ENCODE results near the gene BTN2A1.

Gene BTN2A1

GRCh38 chr6:26471970-26472369 is 14.2 kb downstream of the BTN2A1 start:
- no peak for DNase-seq

GRCh38 chr6:26472549-26473290 is 15.0 kb downstream of the BTN2A1 start:
- DNase-seq, result peak; percentile 9

GRCh38 chr6:26473429-26473757 is 15.6 kb downstream of the BTN2A1 start:
- no peak for DNase-seq

GRCh38 chr6:26473758-26474438 is 16.1 kb downstream of the BTN2A1 start:
- peak; percentile 92 for DNase-seq

- DNase-seq, result no peak
These were observed 16.7 kb downstream of the BTN2A1 start for GRCh38 chr6:26474439-26474881.

GRCh38 chr6:26475823-26476729 is 18.3 kb downstream of the BTN2A1 start:
- no peak for DNase-seq

GRCh38 chr6:26476896-26477295 is 19.1 kb downstream of the BTN2A1 start:
- DNase-seq, result no peak

- DNase-seq, result no peak
These were observed 19.7 kb downstream of the BTN2A1 start for GRCh38 chr6:26477426-26477825.

GRCh38 chr6:26478100-26478984 is 20.6 kb downstream of the BTN2A1 start:
- no peak for DNase-seq

- DNase-seq, result no peak
These were observed 21.2 kb downstream of the BTN2A1 start for GRCh38 chr6:26478985-26479278.

GRCh38 chr6:26482338-26482737 is 24.6 kb downstream of the BTN2A1 start:
- no peak for DNase-seq

- no peak for DNase-seq
These were observed 26.0 kb downstream of the BTN2A1 start for GRCh38 chr6:26483727-26484126.

- DNase-seq, result no peak
These were observed 26.4 kb downstream of the BTN2A1 start for GRCh38 chr6:26484161-26484560.

GRCh38 chr6:26485112-26485780 is 27.5 kb downstream of the BTN2A1 start:
- DNase-seq, result no peak

- DNase-seq, result no peak
These were observed 28.6 kb downstream of the BTN2A1 start for GRCh38 chr6:26486358-26486757.

GRCh38 chr6:26487466-26487865 is 29.7 kb downstream of the BTN2A1 start:
- no peak for DNase-seq

GRCh38 chr6:26489996-26490964 is 32.5 kb downstream of the BTN2A1 start:
- no peak for DNase-seq

- DNase-seq, result no peak
These were observed 33.8 kb downstream of the BTN2A1 start for GRCh38 chr6:26491604-26492003.

- DNase-seq, result no peak
These were observed 35.5 kb downstream of the BTN2A1 start for GRCh38 chr6:26493258-26493657.

GRCh38 chr6:26494117-26494516 is 36.4 kb downstream of the BTN2A1 start:
- no peak for DNase-seq

- no peak for DNase-seq
These were observed 37.5 kb downstream of the BTN2A1 start for GRCh38 chr6:26495281-26495680.

All from central memory CD4-positive, alpha-beta T cell (primary cell).